Activated CD8-positive, alpha-beta memory T cell treated with anti-CD3 and anti-CD28 coated beads, Interleukin-2, amount 50 U/mL, for 4 hours (primary cell): ENCODE data around the gene LYPD6B.

Experiments used
- DNase-seq: peaks from one replicate; pipeline ENCODE4 v3.0.0-alpha.2; 2020

Gene LYPD6B

DNA sequence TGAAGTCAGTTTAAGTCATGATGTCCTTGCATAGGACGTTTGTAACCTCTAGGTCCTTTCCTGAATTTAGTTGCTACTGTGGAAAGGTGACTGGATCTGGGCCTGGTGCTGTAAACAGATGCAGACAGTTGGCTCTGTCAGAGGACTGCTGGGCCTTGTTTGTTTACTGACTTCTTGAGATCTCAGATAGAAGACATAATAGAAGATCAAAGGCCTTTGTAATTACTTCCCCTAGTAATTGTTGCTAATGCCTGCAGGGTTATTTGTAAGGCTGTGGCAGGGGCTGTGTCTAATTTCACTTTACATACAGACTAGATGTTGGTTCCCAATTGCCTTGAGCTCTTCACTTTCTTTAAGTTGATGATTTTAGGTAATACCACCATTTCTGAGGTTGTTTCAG lies 42.5 kb downstream of the LYPD6B start:
- no peak for DNase-seq

DNA sequence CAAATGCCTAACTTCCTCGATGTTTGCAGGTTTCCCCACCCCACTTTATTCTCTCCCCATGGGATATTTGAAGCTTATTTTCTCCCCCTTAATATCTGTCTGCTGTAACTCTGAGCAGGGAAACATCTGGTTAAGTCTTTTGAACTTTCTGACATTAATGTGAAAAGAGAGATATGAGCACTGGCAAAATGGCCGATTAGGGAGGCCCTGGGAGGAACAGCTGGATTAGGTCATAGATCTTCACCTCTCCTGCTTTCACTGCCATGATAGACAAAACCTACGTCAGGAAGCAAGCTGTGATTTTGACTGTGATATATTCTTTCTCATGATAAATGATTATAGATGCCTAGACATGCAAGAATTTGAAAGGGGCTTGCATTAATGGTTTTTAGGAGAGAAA lies 43.6 kb downstream of the LYPD6B start:
- no peak for DNase-seq

DNA sequence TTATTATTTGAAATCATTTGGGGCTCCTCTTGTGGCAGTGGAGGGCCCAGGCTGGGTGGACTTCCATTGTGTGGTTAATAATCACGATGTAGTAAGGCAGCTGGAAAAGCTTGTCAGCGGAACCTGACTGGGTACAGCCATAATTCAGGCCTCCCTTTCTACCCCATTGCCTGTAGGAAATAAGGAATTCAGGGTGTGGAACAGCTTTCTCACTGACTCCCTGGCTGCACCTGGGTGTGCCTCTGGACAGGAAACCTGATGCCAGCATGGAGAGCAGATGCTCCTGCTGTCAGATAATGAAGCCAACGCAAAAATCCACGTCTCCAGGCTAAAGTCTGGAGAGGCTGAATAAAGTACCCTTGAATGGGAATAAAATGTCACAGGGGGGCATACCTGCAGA lies 44.2 kb downstream of the LYPD6B start:
- DNase-seq = no peak

DNA sequence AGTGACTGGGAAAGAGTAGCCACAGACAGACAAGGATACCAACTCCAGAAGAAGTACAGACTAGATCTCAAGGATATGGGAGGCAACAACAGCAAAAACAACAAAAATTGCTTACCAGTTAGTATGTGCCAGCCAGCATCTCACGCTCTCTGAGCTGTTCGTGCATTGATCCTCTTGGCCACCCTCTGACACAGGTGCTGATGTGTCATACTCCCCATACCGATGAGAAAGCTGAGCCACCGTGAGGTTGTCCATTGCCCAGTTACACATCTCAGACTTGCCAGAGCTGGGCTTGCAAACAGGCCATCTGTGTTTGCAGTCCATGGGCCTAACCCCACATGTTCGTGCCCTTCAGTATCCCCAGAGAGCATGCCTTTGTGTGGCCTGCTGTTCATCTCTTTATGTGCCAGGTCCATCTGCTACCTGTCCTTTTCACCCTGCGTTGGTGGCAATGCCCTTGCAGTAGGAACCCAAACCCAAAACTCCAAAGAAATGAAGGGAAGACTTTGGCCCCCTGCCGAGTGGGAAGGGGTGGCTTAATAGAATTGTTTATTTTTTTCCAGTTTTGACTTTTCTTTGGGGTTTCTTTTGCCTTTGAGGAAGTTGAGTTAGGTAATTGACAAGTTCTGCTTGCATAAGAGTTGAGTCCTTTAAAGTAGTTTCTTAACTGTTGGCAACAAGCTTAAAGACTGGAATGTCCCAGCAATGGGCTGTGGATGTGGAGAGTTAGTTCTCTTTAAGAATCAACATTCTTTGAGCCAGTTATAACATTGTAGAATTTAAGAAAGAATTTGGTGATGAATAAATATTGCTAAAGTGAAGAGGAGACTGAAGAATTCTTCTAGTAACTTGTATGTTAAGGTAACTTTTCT lies 46.7 kb downstream of the LYPD6B start:
- no peak for DNase-seq

DNA sequence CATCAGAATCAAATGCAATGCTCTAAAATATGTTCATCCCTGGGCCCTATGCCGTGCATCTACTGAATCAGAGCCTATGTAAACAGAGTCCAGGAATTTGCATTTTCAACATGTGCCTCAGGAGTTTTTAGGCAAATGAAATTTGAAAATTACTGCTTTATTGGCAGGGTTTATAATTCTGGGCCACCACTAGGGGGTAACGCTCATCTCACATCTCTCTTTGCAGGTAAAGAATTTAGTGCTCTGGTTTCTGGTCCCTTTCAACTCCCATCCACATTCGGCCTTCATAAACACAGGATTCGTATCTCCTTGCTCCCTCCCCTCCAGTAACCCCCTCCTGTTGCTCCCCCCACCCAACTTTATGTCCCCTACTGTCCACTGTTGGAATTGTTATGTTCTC lies 49.3 kb downstream of the LYPD6B start:
- no peak for DNase-seq

DNA sequence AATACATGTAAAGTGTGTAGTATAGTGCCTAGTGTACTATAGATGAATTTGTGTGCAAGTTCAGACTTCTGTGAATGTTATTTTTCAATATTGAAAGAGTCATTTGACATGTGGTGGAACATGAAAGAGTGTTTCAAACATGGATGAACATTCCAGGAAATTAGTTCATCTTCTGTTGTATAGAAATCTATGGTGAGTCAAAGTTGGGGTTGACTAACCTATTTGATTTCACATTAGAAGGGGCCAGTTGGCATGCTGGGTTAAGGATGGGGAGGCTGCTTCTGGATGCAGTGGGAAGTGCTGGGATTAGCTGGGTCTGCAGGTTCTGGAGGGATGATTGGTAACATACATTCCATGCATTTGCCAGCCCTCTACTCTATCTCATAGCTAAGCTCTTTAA lies 50.6 kb downstream of the LYPD6B start:
- no peak for DNase-seq

DNA sequence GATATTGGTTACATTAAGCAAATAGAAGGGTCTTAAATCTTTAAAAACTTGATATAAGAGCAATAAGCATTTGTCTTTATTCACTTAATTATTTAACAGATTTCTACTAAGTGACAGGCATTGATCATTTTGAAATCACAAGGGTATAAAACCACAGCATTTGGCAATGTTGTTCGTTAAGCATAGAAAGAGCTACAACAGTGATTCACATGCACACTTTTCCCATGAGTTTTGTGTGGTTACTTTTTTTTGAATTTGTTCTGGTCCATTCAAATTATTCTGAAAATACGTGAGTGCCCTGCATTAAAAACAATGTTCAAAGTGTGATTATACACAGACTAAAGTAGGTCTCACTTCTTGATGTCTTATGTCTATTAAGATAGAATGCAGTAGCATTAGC lies 52.2 kb downstream of the LYPD6B start:
- no peak for DNase-seq

DNA sequence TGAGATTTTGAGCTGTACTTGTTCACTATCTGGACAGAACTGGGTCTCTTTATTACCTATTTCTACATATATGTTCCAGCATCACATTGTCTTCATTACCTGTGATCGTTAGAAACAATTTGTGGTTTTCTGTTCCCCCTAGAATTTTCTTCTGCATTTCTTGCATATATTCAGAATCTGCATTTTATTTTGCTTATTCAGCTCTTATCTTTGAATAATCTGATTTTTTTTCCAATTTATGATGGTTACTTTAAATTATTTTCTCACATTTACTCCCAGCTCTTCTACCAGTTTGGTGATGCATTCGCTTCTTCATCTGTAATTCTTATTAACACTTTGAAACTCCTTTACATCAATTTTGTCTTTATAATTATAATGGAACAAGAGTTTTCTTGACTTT lies 55.1 kb downstream of the LYPD6B start:
- no peak for DNase-seq

DNA sequence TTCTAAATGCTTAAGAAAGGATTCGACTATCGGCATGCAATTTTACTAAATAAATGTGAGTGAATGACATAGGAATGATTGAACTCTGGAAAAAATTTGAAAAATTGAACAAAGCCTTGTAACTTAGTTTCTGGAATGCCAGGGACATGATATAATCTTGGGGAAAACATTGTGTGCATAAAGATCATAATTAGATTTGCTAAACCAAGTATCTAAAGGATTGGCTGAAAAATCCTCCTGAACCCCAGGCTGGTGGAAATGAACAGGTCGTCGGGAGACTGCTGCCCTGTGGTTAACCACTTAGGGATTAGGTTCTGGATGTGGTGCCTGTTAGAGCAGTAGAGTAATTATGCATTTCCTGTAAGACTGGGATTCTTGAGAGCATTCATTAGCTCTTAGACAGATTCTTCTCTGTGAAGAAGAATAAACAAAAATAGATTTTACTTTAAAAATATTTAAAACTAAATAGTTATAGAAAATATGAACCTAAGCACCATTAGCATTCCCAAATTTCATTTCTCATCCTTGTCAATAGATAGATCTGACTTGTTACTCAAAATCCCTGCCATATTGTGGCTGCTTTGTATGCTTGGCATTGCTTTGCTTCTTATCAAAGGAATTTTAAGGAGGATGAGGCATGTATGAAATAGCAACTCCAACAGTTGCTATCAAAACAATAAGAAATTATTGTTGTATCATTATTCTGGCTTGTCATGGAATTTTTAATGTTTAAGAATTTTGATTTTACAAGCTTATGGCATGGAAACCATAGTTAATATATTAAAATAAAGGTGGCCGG lies 55.9 kb downstream of the LYPD6B start:
- no peak for DNase-seq

DNA sequence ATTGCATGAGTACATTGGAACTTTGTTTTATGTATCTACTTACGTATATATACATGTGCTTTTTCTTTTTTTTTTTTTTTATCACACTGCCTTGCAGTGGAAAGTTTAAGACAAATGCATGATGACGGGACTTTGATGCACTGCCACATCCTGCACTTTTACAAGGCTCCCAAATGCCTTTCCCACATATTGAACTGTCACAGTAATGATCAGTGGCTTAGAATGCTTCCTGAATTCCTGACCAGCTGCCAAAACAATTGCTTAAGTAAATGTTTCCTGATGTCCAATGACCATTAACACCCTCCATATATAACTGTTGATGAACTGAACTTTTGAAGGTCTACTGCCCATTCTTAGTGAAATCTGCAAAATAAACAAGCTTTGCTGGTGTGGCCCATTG lies 60.2 kb downstream of the LYPD6B start:
- DNase-seq = no peak

DNA sequence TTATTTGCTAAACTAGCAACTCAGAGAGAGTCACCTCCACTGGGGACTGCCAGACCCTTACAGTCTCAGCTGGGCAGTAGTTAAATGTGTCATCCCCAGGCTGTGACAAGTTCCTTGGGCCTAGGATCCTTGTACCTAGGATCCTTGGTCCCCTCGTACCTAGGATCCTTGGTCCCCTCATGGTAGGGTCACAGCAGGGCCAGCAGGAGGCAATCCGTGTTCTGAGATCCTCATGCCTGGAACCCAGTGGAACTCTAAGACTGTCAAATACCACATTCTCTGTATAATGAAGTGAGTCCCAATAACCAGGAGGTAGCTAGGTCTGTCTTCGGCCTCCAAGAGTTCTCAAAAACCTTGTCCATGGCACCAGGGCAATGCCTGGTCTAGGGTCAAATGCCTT lies 60.8 kb downstream of the LYPD6B start:
- DNase-seq = no peak

DNA sequence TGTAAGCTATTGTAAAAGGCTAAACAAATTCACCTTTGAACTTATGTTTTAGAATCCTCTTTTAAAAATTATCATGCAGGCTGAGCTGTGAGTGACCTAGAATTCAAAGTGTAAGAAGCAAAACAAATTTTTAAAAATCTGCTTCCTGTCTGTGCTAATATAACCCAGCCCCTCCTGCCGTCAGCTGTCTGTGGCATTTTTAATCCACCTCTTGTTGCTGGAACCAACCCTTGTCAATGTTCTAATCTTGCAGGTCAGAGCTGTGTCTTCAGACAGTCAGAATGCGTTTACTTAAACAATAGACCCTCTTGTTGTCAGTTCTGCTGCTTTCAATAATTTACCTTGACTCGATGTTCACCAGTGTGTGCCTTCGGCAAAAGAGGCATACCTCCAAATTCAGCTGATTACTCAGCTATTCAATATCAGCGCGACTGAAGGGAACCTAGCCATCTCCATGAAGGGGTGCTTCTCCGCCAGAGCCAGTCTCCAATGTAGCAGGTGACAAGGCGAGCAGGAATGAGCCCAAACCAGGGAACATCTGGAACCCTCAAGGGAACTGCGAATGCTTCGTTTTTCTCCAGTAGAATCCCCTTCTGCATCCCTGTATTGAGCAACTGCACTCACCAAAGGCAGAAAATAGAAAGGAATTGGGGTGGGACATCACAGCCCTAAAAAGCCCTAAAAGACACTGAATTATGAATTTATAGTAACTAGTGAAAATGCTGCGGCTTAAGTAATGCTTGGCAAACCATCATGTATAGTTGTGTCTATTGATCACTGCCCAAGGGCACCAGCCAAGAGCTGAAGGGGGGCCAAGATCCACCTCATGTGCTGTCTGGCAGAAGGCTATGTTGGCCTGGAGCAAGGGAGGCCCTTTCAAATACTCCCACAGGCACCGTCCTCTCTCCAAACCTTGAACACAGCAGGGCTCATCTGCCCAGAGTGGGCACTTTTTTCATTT lies 62.5 kb downstream of the LYPD6B start:
- DNase-seq = no peak

DNA sequence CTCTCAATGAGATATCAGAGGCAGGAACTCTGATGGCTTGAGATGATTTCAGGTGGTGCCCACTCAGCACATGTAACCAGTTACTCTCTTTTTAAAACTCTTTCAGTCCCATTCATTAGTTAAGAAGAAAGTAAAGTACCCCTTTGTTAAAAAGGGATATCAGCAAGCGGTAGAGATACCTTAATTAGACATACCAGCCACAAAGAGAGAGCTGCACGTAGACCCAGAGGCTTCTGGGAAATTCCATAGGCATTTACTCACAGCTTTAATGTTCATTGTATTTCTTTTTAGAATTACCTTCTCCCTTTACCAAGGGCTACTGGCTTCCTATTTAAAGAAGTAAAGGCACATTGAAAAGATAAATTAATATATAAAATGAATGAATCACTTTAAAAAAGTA lies 63.3 kb downstream of the LYPD6B start:
- no peak for DNase-seq

DNA sequence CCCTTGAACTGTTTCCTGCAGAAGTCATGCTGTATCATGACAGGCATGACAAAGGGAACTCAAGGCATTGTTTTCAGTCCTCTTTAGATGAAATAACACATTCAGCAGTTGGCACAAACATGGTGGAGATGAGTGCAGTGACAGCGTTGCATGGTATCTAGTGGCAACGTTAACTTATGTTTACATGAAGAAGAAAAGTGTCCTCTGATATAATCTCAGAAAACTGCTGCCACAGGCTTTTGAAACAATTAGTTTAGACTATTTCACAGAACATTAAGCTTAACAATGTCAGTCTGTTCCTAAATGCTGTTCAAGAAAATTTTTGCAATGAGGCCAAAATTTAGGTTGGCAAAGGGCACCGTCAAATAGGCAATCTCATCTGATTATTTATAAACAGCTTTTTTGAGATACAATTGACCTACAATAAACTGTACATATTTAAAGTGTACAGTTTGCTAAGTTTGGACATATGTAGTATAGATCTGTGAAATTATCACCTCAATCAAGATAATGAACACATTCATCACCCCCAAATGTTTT lies 64.7 kb downstream of the LYPD6B start:
- DNase-seq = no peak

DNA sequence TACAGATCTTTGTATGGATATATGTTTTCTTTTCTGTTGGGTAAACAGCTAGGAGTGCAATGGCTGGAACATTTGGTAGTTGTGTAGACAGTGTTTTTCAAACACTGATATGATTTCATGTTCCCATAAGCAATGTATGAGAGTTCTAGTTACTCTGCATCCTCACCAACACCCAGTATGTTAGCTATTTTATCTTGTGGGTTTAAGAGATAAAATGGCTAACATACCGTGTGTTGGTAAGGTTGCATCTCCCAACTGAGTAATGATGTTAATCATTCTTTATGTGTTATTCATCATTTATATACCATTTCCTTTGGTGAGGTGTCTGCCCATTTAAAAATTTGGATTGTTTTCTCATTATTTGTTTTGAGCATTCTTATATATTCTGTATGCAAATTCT lies 65.7 kb downstream of the LYPD6B start:
- no peak for DNase-seq

DNA sequence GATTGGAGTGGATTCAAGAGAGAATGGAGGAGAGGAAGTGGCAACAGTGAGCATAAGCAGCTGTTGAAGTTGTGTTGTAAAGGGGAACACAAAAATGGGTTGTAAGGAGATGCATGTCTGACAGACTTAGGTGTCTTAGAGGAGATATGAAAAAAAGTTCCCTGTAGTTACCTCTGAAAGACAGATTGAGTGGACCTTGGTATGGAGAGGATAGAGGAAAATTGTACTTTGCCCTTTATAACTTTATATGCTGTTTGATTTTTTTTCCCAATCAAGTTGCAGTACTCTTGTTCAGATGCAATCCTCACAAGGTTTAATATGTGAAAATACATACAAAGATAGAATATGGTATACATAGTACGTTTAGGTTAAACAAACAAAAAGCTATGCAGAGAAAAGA lies 73.6 kb downstream of the LYPD6B start:
- no peak for DNase-seq

DNA sequence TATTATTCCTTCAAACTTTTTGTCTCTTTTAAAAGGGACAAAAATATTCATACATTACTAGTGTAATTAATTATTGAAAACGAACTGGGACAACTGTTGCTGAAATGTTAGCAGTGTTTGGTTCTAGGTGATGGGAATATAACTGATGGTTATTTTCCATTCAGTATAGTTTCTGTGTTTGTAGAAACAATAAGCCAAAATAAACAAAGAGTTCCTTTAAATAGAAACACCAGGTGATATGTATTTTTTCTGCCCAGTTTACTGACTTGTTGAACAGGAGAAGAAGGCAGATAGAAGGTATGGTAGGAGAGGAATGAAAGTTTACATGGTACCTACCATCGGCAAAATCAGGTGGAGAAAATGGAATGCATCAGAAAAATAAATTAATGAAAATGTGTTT lies 74.2 kb downstream of the LYPD6B start:
- no peak for DNase-seq

DNA sequence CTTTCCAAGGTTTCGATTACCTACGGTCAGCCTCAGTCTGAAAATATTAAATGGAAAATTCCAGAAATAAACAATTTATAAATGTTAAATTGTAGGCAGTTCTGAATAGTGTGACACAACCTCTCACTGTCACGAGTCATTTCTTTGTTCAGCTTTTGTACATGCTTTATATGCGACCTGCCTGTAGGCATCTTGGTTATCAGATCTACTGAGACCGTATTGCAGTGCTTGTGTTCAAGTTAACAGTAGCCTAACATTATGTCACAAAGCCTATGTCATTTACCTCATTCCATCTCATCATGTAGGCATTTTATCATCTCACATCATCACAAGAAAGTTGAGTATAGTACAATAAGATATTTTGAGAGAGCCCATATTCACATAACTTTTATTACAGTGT lies 77.3 kb downstream of the LYPD6B start:
- DNase-seq = no peak

DNA sequence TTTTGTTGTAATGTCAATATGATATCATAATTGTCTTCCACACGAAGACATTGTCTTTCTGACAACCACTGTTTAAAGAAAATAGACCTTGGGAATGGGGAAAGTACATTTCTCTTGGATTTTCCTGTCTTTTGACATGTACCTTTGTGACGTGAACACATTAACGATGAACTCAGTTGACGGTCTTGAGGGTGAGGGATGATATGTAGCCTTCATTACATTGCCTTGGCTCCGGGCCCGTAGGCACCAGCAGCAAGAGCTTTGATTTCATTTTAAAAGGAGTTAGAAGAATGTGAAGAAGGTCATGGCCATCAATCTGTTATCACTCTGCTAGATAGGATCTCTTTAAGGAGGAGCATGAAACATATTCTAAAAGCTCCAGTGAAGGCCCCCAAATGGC lies 80.9 kb downstream of the LYPD6B start:
- DNase-seq = no peak

DNA sequence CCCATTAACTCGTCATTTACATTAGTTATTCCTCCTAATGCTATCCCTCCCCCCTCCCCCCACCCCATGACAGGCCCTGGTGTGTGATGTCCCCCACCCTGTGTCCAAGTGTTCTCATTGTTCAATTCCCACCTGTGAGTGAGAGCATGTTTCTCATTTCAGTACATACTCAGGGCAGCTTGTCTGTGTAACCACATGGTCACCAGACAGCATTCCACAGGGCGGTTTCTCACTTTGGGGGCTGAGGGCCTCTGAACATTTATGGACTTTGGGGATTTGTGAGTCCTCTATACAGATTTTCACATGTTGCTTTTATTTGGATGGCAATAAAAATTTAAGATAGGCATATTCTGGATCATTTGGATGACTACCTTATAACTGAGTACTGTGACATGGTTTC lies 84.0 kb downstream of the LYPD6B start:
- no peak for DNase-seq

DNA sequence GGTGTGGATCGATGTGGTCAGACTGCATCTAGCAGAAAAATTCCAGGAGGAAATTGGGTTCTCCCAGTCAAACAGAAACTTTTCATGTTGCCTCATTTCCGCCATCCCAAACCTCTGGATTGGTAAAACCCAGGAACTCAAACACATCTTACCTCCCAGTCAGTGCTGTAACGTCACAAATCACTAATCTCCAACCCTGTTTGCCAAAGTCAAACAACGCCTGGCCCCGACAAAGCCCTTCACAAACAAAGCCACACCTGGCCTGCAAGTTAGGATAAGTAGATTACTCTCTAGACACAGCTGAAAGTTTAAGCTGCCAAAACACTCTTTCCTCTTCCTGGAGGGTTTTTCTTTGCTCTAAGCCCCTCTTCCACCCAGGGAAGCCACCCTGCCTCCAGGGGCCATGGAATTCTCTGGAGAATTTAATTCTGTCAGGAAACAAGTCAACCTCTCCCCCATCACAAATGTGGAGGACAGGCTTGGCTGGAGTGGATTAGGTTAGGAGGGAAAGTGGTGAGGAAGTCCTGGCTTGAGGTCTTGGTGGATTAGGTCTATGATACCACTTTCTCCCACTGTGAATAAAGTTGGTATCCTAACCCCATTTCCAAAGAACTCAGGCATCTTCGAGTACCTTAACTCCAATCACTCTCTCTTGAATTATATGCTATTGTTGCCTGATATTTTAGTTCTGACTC lies 86.7 kb downstream of the LYPD6B start:
- DNase-seq = no peak

DNA sequence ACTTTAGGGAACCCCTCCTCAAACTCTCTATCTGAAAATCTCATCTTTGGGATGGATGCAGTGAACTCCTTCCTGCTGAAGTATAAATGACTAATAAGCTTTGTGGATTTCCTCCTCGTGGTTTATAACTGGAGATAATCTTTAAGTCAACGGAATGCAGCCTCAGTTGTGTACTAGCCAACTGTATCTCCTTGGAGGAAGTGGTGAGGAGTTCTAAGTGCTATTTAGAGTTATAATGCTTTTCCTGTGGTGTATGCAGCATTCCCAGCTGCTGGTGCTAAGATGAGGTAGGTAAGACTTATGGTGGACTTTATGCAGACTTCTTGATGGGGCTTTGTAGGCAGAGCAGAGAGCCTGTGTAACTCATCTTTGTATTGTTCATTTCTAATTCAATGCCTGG lies 90.9 kb downstream of the LYPD6B start:
- DNase-seq = no peak
